Adrenal gland (tissue), 5 donors: ENCODE data around the gene ZNF428.

ENCODE experiments used
- CTCF ChIP-seq, 6 experiments: fragments of 450-650 bp in 4 of 6; fragments of 200-600 bp in 2 of 6; sonication (generic) in 1 of 6; IDR thresholded peaks; 1 replicate in 5 of 6; 2 replicates in 1 of 6; pipeline versions ENCODE4 v1.5.1 to v1.8.0; 2016 to 2021; ENCODE audit warnings: antibody characterized with exemption in 6 of 6, mild to moderate bottlenecking in 2 of 6, moderate library complexity in 1 of 6
- POLR2A ChIP-seq, 2 donors: fragments of 450-650 bp; IDR thresholded peaks; one replicate each; pipeline ENCODE4 v1.6.1; 2017; ENCODE audit warnings: antibody characterized with exemption in 2 of 2, mild to moderate bottlenecking in 2 of 2, moderate library complexity in 1 of 2
- donor health status: DM: no; HTN: no; CAD: no.

GRCh38 chr19:43640424-43640757 lies 21.0 kb upstream of the ZNF428 start:
- TF ChIP-seq CTCF (IDR thresholded peaks at IDR 0.05) (no peak), POLR2A (IDR thresholded peaks at IDR 0.05) (no peak)
